ENCODE data around the gene GRM6.

GRM6 gene

DNA sequence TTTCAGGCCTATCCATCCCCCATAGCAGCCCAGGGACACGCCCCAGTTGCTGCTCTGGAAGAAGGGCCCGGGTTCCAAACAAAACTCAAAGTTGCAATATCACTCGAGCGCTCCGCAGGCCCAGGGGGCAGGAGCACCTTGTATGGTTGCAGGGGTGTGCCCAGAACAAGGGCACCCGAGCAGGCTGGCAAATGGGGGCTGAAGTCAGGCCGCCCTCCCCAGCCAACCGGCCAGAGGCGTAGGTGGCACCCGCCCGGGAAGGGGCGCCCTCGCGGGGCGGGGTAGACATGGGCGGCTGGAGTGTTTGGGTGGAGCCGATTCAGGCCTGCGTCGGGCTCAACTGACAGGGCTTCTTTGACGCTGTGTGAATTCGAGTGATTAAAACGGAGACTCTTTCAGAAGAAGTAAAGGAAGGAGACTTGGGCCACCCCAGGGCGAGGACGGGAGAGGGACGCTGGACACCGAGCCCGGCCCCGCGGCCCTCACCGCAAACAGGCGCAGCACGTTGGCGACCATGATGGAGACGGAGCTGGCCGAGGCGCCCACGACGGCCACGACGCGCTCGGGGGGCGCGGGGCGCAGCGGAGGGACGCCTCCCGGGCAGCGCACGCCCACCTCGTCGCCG is 1.1 kb downstream of the GRM6 start:
- Histone ChIP-seq H3K27me3 (ENCODE audit: control insufficient read depth in 1 of 2, insufficient read depth in 2 of 2, low read length in 2 of 2) (peaks cover 6 to 14% of the 10 kb centered on the region in 2 donors), H3K4me3 (ENCODE audit: low read length in 2 of 2) (no peak overlapping the region)

DNA sequence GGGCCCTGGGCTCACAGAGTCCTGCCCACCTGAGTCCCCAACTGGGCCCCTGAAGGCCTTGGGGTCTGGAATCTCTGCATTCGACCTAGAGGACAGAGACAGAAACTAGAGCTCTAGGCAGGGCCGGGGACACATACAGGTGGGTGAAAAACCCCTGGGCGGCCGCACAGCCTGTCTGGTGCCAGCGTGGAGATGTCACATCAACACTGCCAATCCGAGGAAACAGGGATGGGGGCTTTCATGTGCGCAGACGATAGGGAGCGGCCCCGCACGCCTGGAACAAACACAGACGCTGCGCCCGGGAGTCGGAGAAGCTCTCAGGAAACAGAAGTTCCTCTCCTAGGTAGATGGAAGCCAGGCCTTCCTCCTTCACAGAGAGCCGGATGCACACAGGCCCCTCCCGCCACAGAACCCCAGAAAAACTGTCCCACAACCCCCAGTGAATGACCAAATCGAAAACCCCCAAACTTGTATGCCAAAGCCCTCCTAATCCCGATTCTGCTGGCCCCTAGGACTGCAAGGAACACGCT is 1.8 kb downstream of the GRM6 start:
- Histone ChIP-seq H3K36me3 (ENCODE audit: control insufficient read depth in 2 of 2, insufficient read depth in 2 of 2, low read length in 2 of 2) (no peaks in the 10 kb centered on the region), H3K4me1 (ENCODE audit: control insufficient read depth, insufficient read depth, low read length) (peaks cover 3% of the 10 kb centered on the region), H3K9me3 (ENCODE audit: control insufficient read depth in 2 of 2, low read length in 2 of 2) (peaks cover 0 to 19% of the 10 kb centered on the region in 2 donors), H3K27ac (ENCODE audit: low read length) (no peak overlapping the region), H3K4me3 (ENCODE audit: low read length in 2 of 2) (no peak overlapping the region), H3K9ac (ENCODE audit: low read length in 2 of 2) (no peak overlapping the region), H3K27me3 (ENCODE audit: control insufficient read depth in 1 of 2, insufficient read depth in 2 of 2, low read length in 2 of 2) (peaks cover 6 to 14% of the 10 kb centered on the region in 2 donors)

More for the DNA sequence above, 1.1 kb downstream of the GRM6 start:
- peaks cover 0 to 14% of the 10 kb centered on the region in 2 donors for H3K9me3 ChIP-seq (ENCODE audit: control insufficient read depth in 2 of 2, low read length in 2 of 2)
- no peak overlapping the region for H3K27ac ChIP-seq (ENCODE audit: low read length)
- H3K36me3 ChIP-seq (ENCODE audit: control insufficient read depth in 2 of 2, insufficient read depth in 2 of 2, low read length in 2 of 2), result no peaks in the 10 kb centered on the region
- peaks cover 3% of the 10 kb centered on the region for H3K4me1 ChIP-seq (ENCODE audit: control insufficient read depth, insufficient read depth, low read length)
- no peak overlapping the region for H3K9ac ChIP-seq (ENCODE audit: low read length in 2 of 2)

DNA sequence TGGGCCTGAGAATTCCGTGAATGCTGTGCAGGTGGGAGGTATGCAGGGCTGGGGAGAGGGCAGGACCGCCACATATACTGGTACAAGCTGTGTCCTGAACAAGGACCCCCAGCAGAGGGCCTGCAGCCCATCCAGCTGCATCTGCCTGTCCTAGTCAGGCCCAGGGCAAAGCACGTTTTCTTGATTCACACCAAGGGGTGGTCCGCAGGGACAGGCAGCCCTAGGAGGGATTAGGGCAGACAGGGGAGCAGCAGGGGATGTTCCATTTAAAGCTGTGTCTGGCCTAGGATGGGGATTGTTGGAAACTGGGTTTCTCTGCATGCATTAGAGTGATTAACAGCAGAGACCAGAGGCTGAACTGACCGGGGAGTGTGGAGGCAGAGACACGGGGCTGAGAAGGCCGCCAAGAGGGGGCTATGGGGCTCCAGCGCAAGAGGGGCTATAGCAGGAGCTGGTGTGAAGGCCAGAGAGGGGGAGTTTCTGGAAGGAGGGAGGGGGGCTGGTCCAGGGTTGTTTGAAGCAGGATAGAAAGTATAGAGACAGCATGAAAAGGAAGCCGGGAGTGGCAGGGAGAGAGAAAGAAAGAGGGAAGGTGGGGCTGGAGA is 2.7 kb downstream of the GRM6 start:
- no peak overlapping the region for H3K27ac ChIP-seq (ENCODE audit: low read length)
- H3K4me3 ChIP-seq (ENCODE audit: low read length in 2 of 2), result no peak overlapping the region
- no peaks in the 10 kb centered on the region for H3K36me3 ChIP-seq (ENCODE audit: control insufficient read depth in 2 of 2, insufficient read depth in 2 of 2, low read length in 2 of 2)
- H3K9ac ChIP-seq (ENCODE audit: low read length in 2 of 2), result no peak overlapping the region
- H3K9me3 ChIP-seq (ENCODE audit: control insufficient read depth in 2 of 2, low read length in 2 of 2), result peaks cover 0 to 21% of the 10 kb centered on the region in 2 donors
- H3K4me1 ChIP-seq (ENCODE audit: control insufficient read depth, insufficient read depth, low read length), result peaks cover 3% of the 10 kb centered on the region
- H3K27me3 ChIP-seq (ENCODE audit: control insufficient read depth in 1 of 2, insufficient read depth in 2 of 2, low read length in 2 of 2), result peaks cover 6 to 12% of the 10 kb centered on the region in 2 donors

DNA sequence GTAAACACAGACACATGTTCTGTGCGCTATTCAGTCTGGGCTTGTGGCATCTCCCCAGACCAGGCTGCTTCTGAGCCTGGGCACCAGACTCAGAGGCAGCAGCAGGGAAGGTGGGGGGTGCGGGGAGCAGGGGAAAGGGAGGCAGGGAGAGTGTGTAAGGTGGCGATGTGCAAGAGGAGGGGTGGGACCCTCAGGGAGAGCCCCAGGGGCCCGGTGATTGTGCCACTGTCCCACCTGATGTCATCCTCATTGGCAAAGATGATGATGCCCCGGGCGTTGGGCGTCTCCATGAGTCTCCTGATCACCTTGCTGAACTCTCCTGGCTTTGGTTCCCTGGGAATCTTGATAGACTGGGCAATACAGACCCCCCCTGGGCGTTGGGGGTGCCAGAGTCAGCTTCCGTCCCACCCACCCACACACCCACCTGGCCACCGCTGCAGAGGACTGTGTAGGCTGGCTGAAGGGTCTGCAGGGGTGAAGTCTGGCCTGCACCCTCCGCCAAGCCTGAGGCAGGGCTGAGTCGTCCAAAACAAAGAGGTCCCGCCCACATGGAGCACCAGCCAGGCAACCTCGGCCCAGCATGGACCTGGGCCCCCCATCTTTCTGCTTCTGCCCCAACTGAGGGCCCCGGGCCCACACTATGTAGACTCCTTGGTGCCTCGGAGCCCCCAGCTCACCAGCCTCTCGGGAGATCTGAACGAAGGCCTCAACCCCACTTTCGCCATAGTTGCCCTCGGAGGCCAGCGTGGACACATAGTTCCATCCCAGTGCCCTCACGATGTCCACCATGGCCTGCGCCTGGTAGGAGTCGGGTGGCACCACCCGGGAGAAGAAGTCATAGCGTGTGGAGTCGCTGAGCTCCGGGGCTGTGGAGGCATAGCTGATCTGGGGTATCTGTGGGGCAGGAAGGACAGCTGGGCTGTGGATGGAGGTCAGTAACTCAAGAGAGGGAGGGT is 3.7 kb downstream of the GRM6 start:
- H3K9me3 ChIP-seq (ENCODE audit: control insufficient read depth in 2 of 2, low read length in 2 of 2), result peaks cover 0 to 31% of the 10 kb centered on the region in 2 donors
- no peak overlapping the region for H3K9ac ChIP-seq (ENCODE audit: low read length in 2 of 2)
- peaks cover 6 to 8% of the 10 kb centered on the region in 2 donors for H3K27me3 ChIP-seq (ENCODE audit: control insufficient read depth in 1 of 2, insufficient read depth in 2 of 2, low read length in 2 of 2)
- H3K4me1 ChIP-seq (ENCODE audit: control insufficient read depth, insufficient read depth, low read length), result peaks cover 3% of the 10 kb centered on the region
- no peaks in the 10 kb centered on the region for H3K36me3 ChIP-seq (ENCODE audit: control insufficient read depth in 2 of 2, insufficient read depth in 2 of 2, low read length in 2 of 2)
- no peak overlapping the region for H3K4me3 ChIP-seq (ENCODE audit: low read length in 2 of 2)
- no peak overlapping the region for H3K27ac ChIP-seq (ENCODE audit: low read length)

DNA sequence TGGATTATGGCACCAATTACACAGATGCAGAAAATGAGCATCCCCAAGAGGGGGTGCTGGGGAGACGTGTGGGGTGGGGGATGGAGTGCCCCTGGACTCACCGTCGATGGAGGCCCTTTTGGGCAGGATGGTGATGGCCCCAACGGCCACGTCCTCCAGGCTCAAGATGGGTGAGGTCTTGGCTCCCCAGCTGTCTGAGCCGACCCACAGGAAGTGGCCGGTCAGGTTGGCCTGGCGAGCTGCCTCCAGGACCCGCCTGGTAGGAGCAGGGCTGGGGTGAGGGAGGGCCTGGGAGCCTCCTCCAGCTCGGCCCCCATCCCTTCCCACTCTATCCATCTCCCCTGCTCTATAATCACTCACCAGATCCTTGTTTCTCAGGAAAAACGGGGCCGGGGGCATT is 4.6 kb downstream of the GRM6 start:
- peaks cover 2 to 6% of the 10 kb centered on the region in 2 donors for H3K27me3 ChIP-seq (ENCODE audit: control insufficient read depth in 1 of 2, insufficient read depth in 2 of 2, low read length in 2 of 2)
- no peak overlapping the region for H3K27ac ChIP-seq (ENCODE audit: low read length)
- peaks cover 0 to 40% of the 10 kb centered on the region in 2 donors for H3K9me3 ChIP-seq (ENCODE audit: control insufficient read depth in 2 of 2, low read length in 2 of 2)
- peaks cover 3% of the 10 kb centered on the region for H3K4me1 ChIP-seq (ENCODE audit: control insufficient read depth, insufficient read depth, low read length)
- H3K9ac ChIP-seq (ENCODE audit: low read length in 2 of 2), result no peak overlapping the region
- no peak overlapping the region for H3K4me3 ChIP-seq (ENCODE audit: low read length in 2 of 2)
- no peaks in the 10 kb centered on the region for H3K36me3 ChIP-seq (ENCODE audit: control insufficient read depth in 2 of 2, insufficient read depth in 2 of 2, low read length in 2 of 2)

DNA sequence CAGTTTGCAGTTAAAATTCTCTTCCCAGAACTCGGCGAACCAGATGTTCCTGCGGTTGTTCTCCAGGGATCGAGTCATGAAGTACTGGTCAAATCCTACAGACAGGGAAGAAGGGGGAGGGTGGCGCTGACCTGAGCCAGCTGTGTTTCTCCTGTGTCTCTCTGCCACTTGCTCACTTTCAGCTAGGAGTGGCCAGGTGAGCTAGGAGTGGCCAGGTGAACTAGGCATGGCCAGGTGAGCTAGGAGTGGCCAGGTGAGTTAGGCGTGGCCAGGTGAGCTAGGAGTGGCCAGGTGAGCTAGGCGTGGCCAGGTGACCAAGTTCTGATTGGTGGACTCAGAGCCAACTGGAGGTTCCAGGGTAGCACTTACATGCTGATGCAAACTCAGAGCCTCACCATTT is 5.8 kb downstream of the GRM6 start:
- Histone ChIP-seq H3K4me3 (ENCODE audit: low read length in 2 of 2) (no peak overlapping the region), H3K36me3 (ENCODE audit: control insufficient read depth in 2 of 2, insufficient read depth in 2 of 2, low read length in 2 of 2) (no peaks in the 10 kb centered on the region), H3K9me3 (ENCODE audit: control insufficient read depth in 2 of 2, low read length in 2 of 2) (peaks cover 0 to 49% of the 10 kb centered on the region in 2 donors), H3K27me3 (ENCODE audit: control insufficient read depth in 1 of 2, insufficient read depth in 2 of 2, low read length in 2 of 2) (peaks cover 0 to 4% of the 10 kb centered on the region in 2 donors), H3K27ac (ENCODE audit: low read length) (no peak overlapping the region), H3K4me1 (ENCODE audit: control insufficient read depth, insufficient read depth, low read length) (no peaks in the 10 kb centered on the region), H3K9ac (ENCODE audit: low read length in 2 of 2) (no peak overlapping the region)

DNA sequence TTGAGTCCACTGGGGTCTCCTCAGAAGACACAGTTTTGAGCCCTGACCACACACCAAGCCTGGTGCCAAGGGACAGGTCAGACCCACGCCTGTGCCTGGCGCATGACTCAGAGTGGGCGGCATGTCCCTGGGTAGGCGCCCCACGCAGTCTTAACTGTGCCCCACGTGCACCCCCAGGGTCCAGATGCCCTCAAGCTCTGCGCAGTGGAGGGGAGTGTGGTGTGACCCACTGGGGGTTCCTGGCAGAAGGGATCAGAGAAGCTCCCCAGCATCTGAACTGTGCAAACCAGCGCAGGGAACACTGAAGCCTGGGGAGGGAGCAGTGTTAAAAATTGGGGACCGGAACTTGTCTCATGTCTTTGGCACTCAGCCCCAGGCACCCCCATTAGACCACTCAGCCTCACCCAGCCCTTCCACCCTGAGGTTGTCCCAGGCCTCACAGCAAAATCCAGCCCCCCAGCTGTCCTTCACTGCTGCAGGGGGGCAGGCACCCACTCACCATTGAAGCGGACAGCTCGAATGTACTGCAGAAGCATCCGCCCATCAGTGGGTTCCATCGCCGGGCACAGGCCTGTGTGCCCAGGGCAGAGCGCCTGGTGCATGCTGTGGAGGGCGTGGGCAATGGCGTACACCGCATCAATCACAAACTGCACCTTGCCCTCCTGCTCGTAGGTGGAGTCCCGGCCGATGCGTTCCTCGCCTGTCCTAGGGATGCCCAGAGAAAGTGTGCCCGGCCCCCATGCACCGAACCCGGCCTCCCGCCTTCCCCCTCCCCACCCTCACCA is 6.5 kb downstream of the GRM6 start:
- no peaks in the 10 kb centered on the region for H3K27me3 ChIP-seq (ENCODE audit: control insufficient read depth in 1 of 2, insufficient read depth in 2 of 2, low read length in 2 of 2)
- H3K4me1 ChIP-seq (ENCODE audit: control insufficient read depth, insufficient read depth, low read length), result no peaks in the 10 kb centered on the region
- H3K9me3 ChIP-seq (ENCODE audit: control insufficient read depth in 2 of 2, low read length in 2 of 2), result peaks cover 0 to 56% of the 10 kb centered on the region in 2 donors
- no peak overlapping the region for H3K27ac ChIP-seq (ENCODE audit: low read length)
- no peaks in the 10 kb centered on the region for H3K36me3 ChIP-seq (ENCODE audit: control insufficient read depth in 2 of 2, insufficient read depth in 2 of 2, low read length in 2 of 2)
- no peak overlapping the region for H3K9ac ChIP-seq (ENCODE audit: low read length in 2 of 2)
- H3K4me3 ChIP-seq (ENCODE audit: low read length in 2 of 2), result no peak overlapping the region

DNA sequence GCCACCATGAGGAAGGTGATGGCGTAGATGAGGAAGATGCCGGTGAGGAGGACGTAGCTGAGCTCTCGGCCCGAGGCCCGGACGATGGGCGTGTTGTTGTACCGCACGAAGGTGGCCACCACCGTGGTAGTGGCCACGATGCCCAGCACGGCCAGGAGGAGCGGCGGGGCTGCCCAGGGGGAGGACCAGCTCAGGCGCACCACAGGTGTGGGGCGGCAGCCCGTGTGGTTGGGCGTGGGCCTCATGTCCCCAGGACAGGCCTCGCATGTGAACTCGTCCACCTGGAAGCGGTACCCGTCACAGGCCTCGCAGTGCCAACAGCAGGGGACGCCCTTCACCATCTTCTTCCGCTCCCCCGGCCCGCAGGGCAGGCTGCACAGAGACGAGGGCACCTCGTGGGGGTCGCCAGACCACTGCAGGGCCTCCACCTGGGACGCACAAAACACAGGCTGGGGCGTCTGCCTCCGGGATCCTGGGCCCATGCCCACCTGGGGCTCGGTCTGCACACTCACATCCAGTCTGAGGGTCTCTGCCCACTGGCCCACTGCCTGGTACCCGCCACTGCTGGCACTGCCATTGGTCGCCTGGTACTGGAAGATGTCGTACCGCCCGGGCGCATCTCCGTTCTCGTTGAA is 8.7 kb downstream of the GRM6 start:
- no peak overlapping the region for H3K27ac ChIP-seq (ENCODE audit: low read length)
- H3K9me3 ChIP-seq (ENCODE audit: control insufficient read depth in 2 of 2, low read length in 2 of 2), result peaks cover 0 to 74% of the 10 kb centered on the region in 2 donors
- H3K36me3 ChIP-seq (ENCODE audit: control insufficient read depth in 2 of 2, insufficient read depth in 2 of 2, low read length in 2 of 2), result no peaks in the 10 kb centered on the region
- H3K4me3 ChIP-seq (ENCODE audit: low read length in 2 of 2), result no peak overlapping the region
- no peaks in the 10 kb centered on the region for H3K27me3 ChIP-seq (ENCODE audit: control insufficient read depth in 1 of 2, insufficient read depth in 2 of 2, low read length in 2 of 2)
- no peaks in the 10 kb centered on the region for H3K4me1 ChIP-seq (ENCODE audit: control insufficient read depth, insufficient read depth, low read length)
- H3K9ac ChIP-seq (ENCODE audit: low read length in 2 of 2), result no peak overlapping the region

DNA sequence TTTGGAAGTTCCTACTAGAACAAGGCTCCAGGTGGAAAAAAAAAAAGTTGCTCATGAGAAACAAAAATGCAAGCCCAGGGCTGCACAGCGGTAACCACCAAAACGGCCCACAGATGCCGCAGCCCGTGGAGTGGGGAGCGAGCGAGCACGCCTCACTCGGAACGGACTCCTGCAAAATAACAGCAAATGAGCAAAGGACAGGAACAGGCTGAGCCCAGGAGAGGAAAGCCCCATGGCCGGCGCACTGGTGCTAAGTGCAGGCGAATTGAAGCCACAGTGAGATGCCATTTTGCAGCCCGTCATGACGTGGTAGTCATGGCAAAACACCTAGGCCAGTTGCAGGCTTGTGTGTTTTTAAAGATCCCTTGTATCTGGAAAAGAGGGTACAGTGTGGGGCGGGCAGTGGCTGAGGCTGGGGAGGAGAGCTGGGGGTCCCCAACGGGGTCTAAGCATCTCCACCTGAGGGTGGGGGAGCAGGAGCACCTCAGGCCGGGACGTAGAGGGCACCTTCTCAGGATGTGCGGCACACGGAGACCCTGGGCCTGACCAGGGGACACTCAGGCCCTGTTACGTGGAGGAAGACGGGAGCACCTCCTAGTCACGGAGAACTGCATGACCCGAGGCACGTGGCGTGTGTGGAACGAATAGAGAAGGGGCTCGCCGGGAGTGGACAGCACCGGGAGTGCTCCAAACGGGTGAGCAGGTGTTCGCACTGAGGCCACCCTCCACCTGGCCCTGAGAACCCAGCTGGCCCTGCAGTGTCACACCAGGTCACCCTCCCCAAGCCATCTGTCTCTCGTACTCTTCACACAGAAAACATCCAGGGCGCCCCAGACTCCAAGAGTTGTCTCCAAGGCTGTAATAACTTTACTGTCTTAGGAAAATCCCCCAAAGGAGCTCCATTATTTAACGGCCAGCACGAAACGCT is 10.7 kb downstream of the GRM6 start:
- H3K27ac ChIP-seq (ENCODE audit: low read length), result no peak overlapping the region
- no peaks in the 10 kb centered on the region for H3K27me3 ChIP-seq (ENCODE audit: control insufficient read depth in 1 of 2, insufficient read depth in 2 of 2, low read length in 2 of 2)
- H3K9me3 ChIP-seq (ENCODE audit: control insufficient read depth in 2 of 2, low read length in 2 of 2), result peaks cover 5 to 81% of the 10 kb centered on the region in 2 donors
- H3K9ac ChIP-seq (ENCODE audit: low read length in 2 of 2), result no peak overlapping the region
- H3K4me3 ChIP-seq (ENCODE audit: low read length in 2 of 2), result no peak overlapping the region
- H3K36me3 ChIP-seq (ENCODE audit: control insufficient read depth in 2 of 2, insufficient read depth in 2 of 2, low read length in 2 of 2), result no peaks in the 10 kb centered on the region
- no peaks in the 10 kb centered on the region for H3K4me1 ChIP-seq (ENCODE audit: control insufficient read depth, insufficient read depth, low read length)
